CD8-positive, alpha-beta memory T cell (primary cell): Measurements from ENCODE around the gene H2BK1. TPM values are rescaled to one million over a fixed set of nuclear protein-coding genes. Genes with fewer than 3 reads are reported as not detected.

Experiments used
- CTCF ChIA-PET: fragments of 350-600 bp; sonication (Branson Sonifier 250); formaldehyde crosslinking; loops from one replicate; lab custom pipeline; 2021; ENCODE audit warnings: antibody characterized with exemption; lab: Charles Lee
- POLR2A ChIA-PET: fragments of 350-600 bp; sonication (Branson Sonifier 250); formaldehyde crosslinking; loops from one replicate; lab custom pipeline; 2021; ENCODE audit warnings: antibody characterized with exemption; lab: Charles Lee
- DNase-seq, 5 donors: peaks; one replicate each; pipeline versions ENCODE4 v3.0.0 to v3.0.0-alpha.2; 2020 to 2022; ENCODE audit warnings: mixed read lengths in 1 of 5
- H3K27ac ChIP-seq: one replicate; pipeline ENCODE4 v1.7.0; 2013; ENCODE audit warnings: low read depth, mild to moderate bottlenecking, low read length, moderate library complexity
- H3K27me3 ChIP-seq: 2 replicates; pipeline ENCODE4 v1.7.0; 2013; ENCODE audit warnings: low read length, mild to moderate bottlenecking; ENCODE audit not compliant: insufficient read depth, poor library complexity, severe bottlenecking
- H3K36me3 ChIP-seq: 2 replicates; pipeline ENCODE4 v1.7.0; 2013; ENCODE audit warnings: mild to moderate bottlenecking, low read length, moderate library complexity; ENCODE audit not compliant: insufficient read depth
- H3K4me1 ChIP-seq: 2 replicates; pipeline ENCODE4 v1.7.0; 2013; ENCODE audit warnings: mild to moderate bottlenecking, low read length, moderate library complexity; ENCODE audit not compliant: insufficient read depth
- H3K4me3 ChIP-seq: 2 replicates; pipeline ENCODE4 v1.7.0; 2013; ENCODE audit warnings: mild to moderate bottlenecking, low read length
- H3K9me3 ChIP-seq: 2 replicates; pipeline ENCODE4 v1.7.0; 2013; ENCODE audit warnings: mild to moderate bottlenecking, low read length
- H3K27ac Mint-ChIP-seq, 8 donors: one replicate each; pipeline ENCODE4 v1.8.0; 2020 to 2021; ENCODE audit warnings: mixed read lengths in 8 of 8, mild to moderate bottlenecking in 6 of 8, inconsistent platforms in 3 of 8, moderate library complexity in 3 of 8
- H3K27me3 Mint-ChIP-seq, 2 donors: one replicate each; pipeline ENCODE4 v1.8.0; 2020 to 2021; ENCODE audit warnings: mixed read lengths in 2 of 2, mild to moderate bottlenecking in 1 of 2, moderate library complexity in 1 of 2
- H3K36me3 Mint-ChIP-seq, 3 donors: one replicate each; pipeline ENCODE4 v1.8.0; 2020 to 2021; ENCODE audit warnings: mixed read lengths in 3 of 3, inconsistent platforms in 1 of 3, mild to moderate bottlenecking in 1 of 3
- H3K4me1 Mint-ChIP-seq, 3 donors: one replicate each; pipeline ENCODE4 v1.8.0; 2020 to 2021; ENCODE audit warnings: mixed read lengths in 3 of 3, inconsistent platforms in 1 of 3, mild to moderate bottlenecking in 1 of 3
- H3K4me3 Mint-ChIP-seq, 7 donors: one replicate each; pipeline ENCODE4 v1.8.0; 2020 to 2021; ENCODE audit warnings: mixed read lengths in 7 of 7, mild to moderate bottlenecking in 6 of 7, moderate library complexity in 4 of 7, inconsistent platforms in 2 of 7
- H3K9me3 Mint-ChIP-seq, 5 donors: one replicate each; pipeline ENCODE4 v1.8.0; 2020 to 2022; ENCODE audit warnings: mixed read lengths in 5 of 5, mild to moderate bottlenecking in 3 of 5, moderate library complexity in 2 of 5, inconsistent platforms in 1 of 5
- polyA plus RNA-seq: library from polyadenylated mRNA; unstranded; fragments of 300-500 nt; fragmentation: Illumina TruSeq; gene quantifications from one replicate; pipeline ENCODE4 v1.2.3, GENCODE V29; 2021
- total RNA-seq, 2 experiments: library from RNA; stranded (reverse); gene quantifications; one replicate each; pipeline ENCODE4 v1.2.3, GENCODE V29; 2021

Gene H2BK1
- total and polyA plus RNA-seq, 3 experiments from 2014 or later, result 0.57 TPM; not detected in 2

GRCh38 chr7:151212626-151213025, 2.3 kb upstream of the H2BK1 start:
- peaks cover 7% of the 10 kb centered on the region for H3K4me1 ChIP-seq
- H3K4me3 ChIP-seq, result no peak overlapping the region
- Mint-ChIP-seq H3K4me3 (no peak overlapping the region), H3K9me3 (no peaks in the 10 kb centered on the region), H3K27me3 (peaks cover 0 to 2% of the 10 kb centered on the region in 2 donors), H3K4me1 (peaks cover 13 to 18% (median 15%) of the 10 kb centered on the region in 3 donors), H3K36me3 (peaks cover 12 to 63% (median 14%) of the 10 kb centered on the region in 3 donors), H3K27ac (peak overlapping the region in 1 of 8 donors; percentile 58)
- peaks cover 36% of the 10 kb centered on the region for H3K36me3 ChIP-seq
- no peak for DNase-seq
- H3K27ac ChIP-seq, result no peak overlapping the region
- H3K9me3 ChIP-seq, result no peaks in the 10 kb centered on the region
- ChIA-PET CTCF (interaction anchor here (0.9 kb wide), 1 partner anchor 34 kb away, joined by 3 read pairs; no protein-coding TSS in a partner anchor), POLR2A (no interaction called here)
- no peaks in the 10 kb centered on the region for H3K27me3 ChIP-seq

GRCh38 chr7:151211155-151211772, 976 bp upstream of the H2BK1 start:
- Mint-ChIP-seq H3K4me3 (no peak overlapping the region), H3K9me3 (no peaks in the 10 kb centered on the region), H3K27me3 (peaks cover 0 to 2% of the 10 kb centered on the region in 2 donors), H3K27ac (peak overlapping the region in 4 of 8 donors; percentile 21 to 78 (median 60)), H3K4me1 (peaks cover 25 to 32% (median 28%) of the 10 kb centered on the region in 3 donors), H3K36me3 (peaks cover 12 to 51% (median 14%) of the 10 kb centered on the region in 3 donors)
- Histone ChIP-seq H3K36me3 (peaks cover 22% of the 10 kb centered on the region), H3K27ac (no peak overlapping the region), H3K27me3 (no peaks in the 10 kb centered on the region), H3K4me3 (no peak overlapping the region), H3K9me3 (no peaks in the 10 kb centered on the region), H3K4me1 (peaks cover 20% of the 10 kb centered on the region)
- DNase-seq, result no peak
- ChIA-PET CTCF (interaction anchor here (1.4 kb wide), 1 partner anchor 33 kb away, joined by 5 read pairs; no protein-coding TSS in a partner anchor), POLR2A (no interaction called here)

DNA sequence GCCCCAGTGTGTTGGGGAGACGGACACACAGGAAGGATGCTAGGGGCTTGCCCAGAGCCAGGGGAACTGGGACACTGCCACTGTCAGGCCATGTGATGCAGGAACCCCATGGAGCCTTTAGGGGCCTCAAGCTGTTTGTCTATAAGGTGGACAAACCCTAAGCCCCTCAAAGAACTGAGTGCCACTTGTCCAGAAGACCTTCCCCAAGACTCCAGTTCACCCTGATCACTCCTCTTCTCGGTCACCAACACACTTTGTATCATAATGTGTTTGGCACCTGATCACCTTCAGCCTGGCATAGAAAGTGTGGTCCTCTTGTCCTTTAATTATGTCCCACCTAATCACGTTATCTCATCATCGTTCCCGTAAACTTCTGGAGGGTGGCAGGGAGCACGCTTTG, 700 bp downstream of the H2BK1 start:
- H3K9me3 Mint-ChIP-seq, result no peaks in the 10 kb centered on the region
- no peak for DNase-seq
- ChIA-PET CTCF (no interaction called here), POLR2A (interaction anchor here (0.8 kb wide), 1 partner anchor 15 kb away, joined by 3 read pairs; no protein-coding TSS in a partner anchor)
- peaks cover 28 to 40% (median 39%) of the 10 kb centered on the region in 3 donors for H3K4me1 Mint-ChIP-seq
- H3K27ac Mint-ChIP-seq, result peak overlapping the region in 6 of 8 donors; percentile 22 to 86 (median 66)
- Histone ChIP-seq H3K27me3 (no peaks in the 10 kb centered on the region), H3K27ac (no peak overlapping the region), H3K4me3 (no peak overlapping the region), H3K9me3 (no peaks in the 10 kb centered on the region), H3K4me1 (peaks cover 29% of the 10 kb centered on the region), H3K36me3 (peaks cover 6% of the 10 kb centered on the region)
- H3K27me3 Mint-ChIP-seq, result peaks cover 0 to 5% of the 10 kb centered on the region in 2 donors
- peak overlapping the region in 1 of 7 donors; percentile 44 for H3K4me3 Mint-ChIP-seq
- peaks cover 3 to 34% (median 6%) of the 10 kb centered on the region in 3 donors for H3K36me3 Mint-ChIP-seq

GRCh38 chr7:151208253-151208862, 1.9 kb downstream of the H2BK1 start:
- Mint-ChIP-seq H3K4me3 (peak overlapping the region in 2 of 7 donors; percentile 25 to 29), H3K36me3 (peaks cover 0 to 22% (median 2%) of the 10 kb centered on the region in 3 donors), H3K27ac (peak overlapping the region in 7 of 8 donors; percentile 86 to 100 (median 97)), H3K27me3 (peaks cover 0 to 5% of the 10 kb centered on the region in 2 donors), H3K9me3 (no peaks in the 10 kb centered on the region), H3K4me1 (peaks cover 28 to 40% (median 39%) of the 10 kb centered on the region in 3 donors)
- no peak for DNase-seq
- ChIA-PET POLR2A (interaction anchor here (2.1 kb wide), 1 partner anchor 19 kb away, joined by 13 read pairs; the partner anchor contains the start of gene ABCF2), CTCF (interaction anchor here (2.3 kb wide), 1 partner anchor 36 kb away, joined by 12 read pairs; no protein-coding TSS in a partner anchor)
- Histone ChIP-seq H3K27me3 (no peaks in the 10 kb centered on the region), H3K9me3 (no peaks in the 10 kb centered on the region), H3K4me1 (peaks cover 29% of the 10 kb centered on the region), H3K4me3 (no peak overlapping the region), H3K36me3 (no peaks in the 10 kb centered on the region), H3K27ac (no peak overlapping the region)

DNA sequence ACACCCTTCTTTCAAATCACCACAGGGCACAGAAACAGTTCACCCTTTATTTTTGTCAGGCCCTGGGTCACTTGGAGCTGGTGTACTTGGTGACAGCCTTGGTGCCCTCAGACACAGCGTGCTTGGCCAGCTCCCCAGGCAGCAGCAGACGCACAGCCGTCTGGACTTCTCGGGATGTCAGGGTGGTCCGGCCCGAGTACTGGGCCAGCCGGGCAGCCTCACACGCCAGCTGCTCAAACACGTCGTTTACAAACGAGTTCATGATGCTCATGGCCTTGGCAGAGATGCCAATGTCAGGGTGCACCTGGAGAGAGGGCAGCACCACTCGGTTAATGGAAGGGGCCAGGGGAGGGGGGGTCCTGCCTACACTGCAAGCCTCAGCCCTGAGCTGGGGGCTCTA, 2.5 kb downstream of the H2BK1 start:
- DNase-seq, result no peak
- Histone ChIP-seq H3K4me3 (no peak overlapping the region), H3K27me3 (peaks cover 2% of the 10 kb centered on the region), H3K9me3 (no peaks in the 10 kb centered on the region), H3K27ac (peak overlapping the region; percentile 10), H3K4me1 (peaks cover 29% of the 10 kb centered on the region), H3K36me3 (no peaks in the 10 kb centered on the region)
- POLR2A ChIA-PET, result interaction anchor here (2.1 kb wide), 1 partner anchor 20 kb away, joined by 13 read pairs; the partner anchor contains the start of gene ABCF2
- CTCF ChIA-PET, result interaction anchor here (1.0 to 2.3 kb wide), 2 partner anchors 36 to 38 kb away, joined by 3 to 12 read pairs; no protein-coding TSS in a partner anchor
- Mint-ChIP-seq H3K4me1 (peaks cover 28 to 40% (median 39%) of the 10 kb centered on the region in 3 donors), H3K4me3 (peak overlapping the region in 5 of 7 donors; percentile 15 to 77 (median 75)), H3K27ac (peak overlapping the region; percentile 86 to 100 (median 98)), H3K9me3 (no peaks in the 10 kb centered on the region), H3K27me3 (peaks cover 0 to 5% of the 10 kb centered on the region in 2 donors), H3K36me3 (peaks cover 0 to 16% (median 0%) of the 10 kb centered on the region in 3 donors)

DNA sequence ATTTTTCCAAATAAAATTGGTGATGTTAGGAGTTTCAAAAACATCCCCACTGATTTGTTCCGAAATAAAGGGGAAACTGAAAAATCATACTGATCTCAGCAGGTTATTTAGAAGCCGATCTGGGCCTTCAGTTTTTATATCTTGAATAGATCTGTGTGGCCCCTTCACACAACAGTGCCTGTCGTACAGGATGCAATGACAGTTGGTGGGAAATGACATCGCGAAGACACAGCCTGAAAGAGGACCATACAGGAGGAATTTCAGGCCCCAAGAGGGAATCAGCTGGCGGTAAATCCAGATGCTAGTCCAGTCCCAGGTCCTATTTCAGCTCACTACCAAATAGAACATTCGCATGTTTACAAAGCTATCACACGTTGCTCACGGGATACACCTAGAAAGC, 3.0 kb downstream of the H2BK1 start:
- POLR2A ChIA-PET, result interaction anchor here (2.1 kb wide), 1 partner anchor 20 kb away, joined by 13 read pairs; the partner anchor contains the start of gene ABCF2
- CTCF ChIA-PET, result interaction anchor here (1.0 to 2.3 kb wide), 3 partner anchors 37 to 97 kb away, joined by 3 to 12 read pairs (median 3); no protein-coding TSS in a partner anchor

GRCh38 chr7:151206914-151207313, 3.4 kb downstream of the H2BK1 start:
- peak overlapping the region; percentile 13 to 77 (median 75) for H3K4me3 Mint-ChIP-seq
- no peaks in the 10 kb centered on the region for H3K9me3 ChIP-seq
- H3K27ac Mint-ChIP-seq, result peak overlapping the region; percentile 86 to 100 (median 98)
- H3K27me3 ChIP-seq, result peaks cover 2% of the 10 kb centered on the region
- H3K27ac ChIP-seq, result peak overlapping the region; percentile 14
- H3K9me3 Mint-ChIP-seq, result no peaks in the 10 kb centered on the region
- no peak overlapping the region for H3K4me3 ChIP-seq
- peaks cover 28 to 40% (median 39%) of the 10 kb centered on the region in 3 donors for H3K4me1 Mint-ChIP-seq
- peak in 3 of 5 donors; percentile 33 to 72 (median 41) for DNase-seq
- no peaks in the 10 kb centered on the region for H3K36me3 ChIP-seq
- H3K4me1 ChIP-seq, result peaks cover 29% of the 10 kb centered on the region
- CTCF ChIA-PET, result interaction anchor here (1.0 to 2.3 kb wide), 3 partner anchors 37 to 96 kb away, joined by 3 to 12 read pairs (median 3); no protein-coding TSS in a partner anchor
- POLR2A ChIA-PET, result interaction anchor here (2.1 kb wide), 1 partner anchor 20 kb away, joined by 13 read pairs; the partner anchor contains the start of gene ABCF2
- peaks cover 0 to 5% of the 10 kb centered on the region in 2 donors for H3K27me3 Mint-ChIP-seq
- H3K36me3 Mint-ChIP-seq, result peaks cover 0 to 7% (median 0%) of the 10 kb centered on the region in 3 donors

More for the DNA sequence above, 3.0 kb downstream of the H2BK1 start:
- peak overlapping the region; percentile 86 to 100 (median 98) for H3K27ac Mint-ChIP-seq
- H3K4me1 ChIP-seq, result peaks cover 29% of the 10 kb centered on the region
- peaks cover 28 to 40% (median 39%) of the 10 kb centered on the region in 3 donors for H3K4me1 Mint-ChIP-seq
- H3K27me3 Mint-ChIP-seq, result peaks cover 0 to 5% of the 10 kb centered on the region in 2 donors
- H3K36me3 ChIP-seq, result no peaks in the 10 kb centered on the region
- peak overlapping the region; percentile 10 for H3K27ac ChIP-seq
- peaks cover 0 to 11% (median 0%) of the 10 kb centered on the region in 3 donors for H3K36me3 Mint-ChIP-seq
- H3K9me3 Mint-ChIP-seq, result no peaks in the 10 kb centered on the region
- H3K4me3 ChIP-seq, result no peak overlapping the region
- no peaks in the 10 kb centered on the region for H3K9me3 ChIP-seq
- DNase-seq, result no peak
- H3K27me3 ChIP-seq, result peaks cover 2% of the 10 kb centered on the region
- H3K4me3 Mint-ChIP-seq, result peak overlapping the region; percentile 13 to 77 (median 75)
